ENCODE measurements around the gene POU4F3. TPM values are rescaled to one million over a fixed set of nuclear protein-coding genes. Genes with fewer than 3 reads are reported as not detected.

POU4F3 gene
- total RNA-seq, 1 experiment from 2014 or later, result 0.15 TPM

DNA sequence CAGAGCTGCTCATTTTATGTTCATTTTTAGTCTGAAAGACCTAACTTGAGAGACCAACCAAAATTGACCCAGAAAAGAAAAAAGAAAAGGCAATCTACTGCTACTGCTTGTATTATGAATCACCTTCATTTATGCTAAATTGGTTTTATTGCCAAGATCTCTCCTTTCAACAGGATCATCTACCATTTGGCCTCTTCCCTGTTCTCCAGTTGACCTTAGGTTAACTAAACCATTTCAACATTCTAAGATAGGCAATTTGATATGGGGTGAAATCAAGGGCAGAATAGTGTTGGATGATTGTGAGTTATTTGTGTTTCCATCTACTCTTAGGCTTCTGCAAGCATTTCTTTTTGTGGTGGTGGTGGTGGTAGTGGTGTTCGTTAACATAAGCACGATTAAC is 48.3 kb upstream of the POU4F3 start:
- H3K36me3 ChIP-seq (ENCODE audit: control insufficient read depth in 1 of 2, insufficient read depth in 2 of 2, low read length in 2 of 2), result peaks cover 0 to 19% of the 10 kb centered on the region in 2 experiments; a peak in 2 of 4 replicates
- no peak for DNase-seq (ENCODE audit: low read depth, low spot score)
- 0 out of 4 replicates have a peak overlapping the region, but pooled peaks of 1 of the 2 experiments have one; percentile 5 for H3K4me3 ChIP-seq (replicated peaks in 1 of 2; ENCODE audit: low read depth in 1 of 2, low read length in 2 of 2)
- peaks cover 20 to 41% of the 10 kb centered on the region in 2 experiments for H3K4me1 ChIP-seq (ENCODE audit: control insufficient read depth in 1 of 2, insufficient read depth in 2 of 2, low read length in 2 of 2)
- no peak overlapping the region for H3K27ac ChIP-seq (ENCODE audit: low read depth, low read length)
- no peaks in the 10 kb centered on the region for H3K9me3 ChIP-seq (ENCODE audit: control insufficient read depth in 1 of 2, insufficient read depth in 1 of 2, low read depth in 1 of 2, low read length in 2 of 2)
- intact Hi-C loops (cut with micrococcal nuclease), result no loop called here
- TF ChIP-seq, protein P1, sequence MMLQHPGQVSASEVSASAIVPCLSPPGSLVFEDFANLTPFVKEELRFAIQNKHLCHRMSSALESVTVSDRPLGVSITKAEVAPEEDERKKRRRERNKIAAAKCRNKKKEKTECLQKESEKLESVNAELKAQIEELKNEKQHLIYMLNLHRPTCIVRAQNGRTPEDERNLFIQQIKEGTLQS (IDR thresholded peaks at IDR 0.05), result no peak
- TF ChIP-seq SIN3A (IDR thresholded peaks at IDR 0.05; ENCODE audit: low read depth) (no peak), EZH2 (IDR thresholded peaks at IDR 0.05) (no peak), EGR1 (IDR thresholded peaks at IDR 0.05; ENCODE audit: low read depth) (no peak), RAD21 (IDR thresholded peaks at IDR 0.05; ENCODE audit: low read depth) (no peak), TCF7L2 (IDR thresholded peaks at IDR 0.05; ENCODE audit: borderline replicate concordance, extremely low read depth, insufficient read depth, insufficient read length) (no peak)
- TF ChIP-seq, protein P2, sequence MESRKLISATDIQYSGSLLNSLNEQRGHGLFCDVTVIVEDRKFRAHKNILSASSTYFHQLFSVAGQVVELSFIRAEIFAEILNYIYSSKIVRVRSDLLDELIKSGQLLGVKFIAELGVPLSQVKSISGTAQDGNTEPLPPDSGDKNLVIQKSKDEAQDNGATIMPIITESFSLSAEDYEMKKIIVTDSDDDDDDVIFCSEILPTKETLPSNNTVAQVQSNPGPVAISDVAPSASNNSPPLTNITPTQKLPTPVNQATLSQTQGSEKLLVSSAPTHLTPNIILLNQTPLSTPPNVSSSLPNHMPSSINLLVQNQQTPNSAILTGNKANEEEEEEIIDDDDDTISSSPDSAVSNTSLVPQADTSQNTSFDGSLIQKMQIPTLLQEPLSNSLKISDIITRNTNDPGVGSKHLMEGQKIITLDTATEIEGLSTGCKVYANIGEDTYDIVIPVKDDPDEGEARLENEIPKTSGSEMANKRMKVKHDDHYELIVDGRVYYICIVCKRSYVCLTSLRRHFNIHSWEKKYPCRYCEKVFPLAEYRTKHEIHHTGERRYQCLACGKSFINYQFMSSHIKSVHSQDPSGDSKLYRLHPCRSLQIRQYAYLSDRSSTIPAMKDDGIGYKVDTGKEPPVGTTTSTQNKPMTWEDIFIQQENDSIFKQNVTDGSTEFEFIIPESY (IDR thresholded peaks at IDR 0.05; ENCODE audit: extremely low read depth, insufficient replicate concordance, low read length), result no peak
- TF ChIP-seq, protein P3, sequence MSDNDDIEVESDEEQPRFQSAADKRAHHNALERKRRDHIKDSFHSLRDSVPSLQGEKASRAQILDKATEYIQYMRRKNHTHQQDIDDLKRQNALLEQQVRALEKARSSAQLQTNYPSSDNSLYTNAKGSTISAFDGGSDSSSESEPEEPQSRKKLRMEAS (IDR thresholded peaks at IDR 0.05), result no peak
- CTCF ChIA-PET, result interaction anchor here (0.7 to 1.1 kb wide), 4 partner anchors 8 to 181 kb away, joined by 3 to 4 read pairs (median 3); no protein-coding TSS in a partner anchor
- RAD21 ChIA-PET (ENCODE audit: low non-redundant PET in 1 of 2, low total read pairs in 2 of 2, uncharacterized antibody in 2 of 2, unreplicated experiment in 2 of 2), result no interaction called here
- peak; percentile 32; the same call in 1 of the 2 replicates for ATAC-seq
- no peaks in the 10 kb centered on the region for H3K9me2 ChIP-seq (ENCODE audit: insufficient read depth)
- BruUV-seq (replicated peaks), result no TSS peak
- no peak overlapping the region for H3K9ac ChIP-seq (ENCODE audit: low read length)
- peak overlapping the region; percentile 53 for H3K4me2 ChIP-seq (ENCODE audit: low read length)
- H3K79me2 ChIP-seq (ENCODE audit: insufficient read depth, low read length), result peaks cover under 1% of the 10 kb centered on the region; the same call in 1 of the 2 replicates
- no peaks in the 10 kb centered on the region for H4K20me1 ChIP-seq (ENCODE audit: insufficient read depth)
- POLR2A ChIA-PET, result no interaction called here
- no peaks in the 10 kb centered on the region for H3K27me3 ChIP-seq (ENCODE audit: insufficient read depth, low read length)
- no peak overlapping the region for H2AFZ ChIP-seq (ENCODE audit: low read depth, low read length, poor library complexity, severe bottlenecking)
